Measurements from ENCODE around the gene PSTPIP2.
"Not testable (repeated sequence)": the region's sequence is repeated elsewhere in the genome, so short reads cannot be mapped to it uniquely, and the experiment has no call there.

The PSTPIP2 gene, protein sequence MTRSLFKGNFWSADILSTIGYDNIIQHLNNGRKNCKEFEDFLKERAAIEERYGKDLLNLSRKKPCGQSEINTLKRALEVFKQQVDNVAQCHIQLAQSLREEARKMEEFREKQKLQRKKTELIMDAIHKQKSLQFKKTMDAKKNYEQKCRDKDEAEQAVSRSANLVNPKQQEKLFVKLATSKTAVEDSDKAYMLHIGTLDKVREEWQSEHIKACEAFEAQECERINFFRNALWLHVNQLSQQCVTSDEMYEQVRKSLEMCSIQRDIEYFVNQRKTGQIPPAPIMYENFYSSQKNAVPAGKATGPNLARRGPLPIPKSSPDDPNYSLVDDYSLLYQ

GRCh38 chr18:46071653-46072375 is at the start of gene PSTPIP2:
Gene PSTPIP2, minus strand, starts transcription at chr18:46072260. Its CDS starts 72 bp downstream, at chr18:46072188.
- peak; percentile 68 for DNase-seq (ENCODE audit: low spot score)

GRCh38 chr18:46113751-46114150 is 41.7 kb upstream of the PSTPIP2 start:
- DNase-seq (ENCODE audit: low spot score) = no peak

DNA sequence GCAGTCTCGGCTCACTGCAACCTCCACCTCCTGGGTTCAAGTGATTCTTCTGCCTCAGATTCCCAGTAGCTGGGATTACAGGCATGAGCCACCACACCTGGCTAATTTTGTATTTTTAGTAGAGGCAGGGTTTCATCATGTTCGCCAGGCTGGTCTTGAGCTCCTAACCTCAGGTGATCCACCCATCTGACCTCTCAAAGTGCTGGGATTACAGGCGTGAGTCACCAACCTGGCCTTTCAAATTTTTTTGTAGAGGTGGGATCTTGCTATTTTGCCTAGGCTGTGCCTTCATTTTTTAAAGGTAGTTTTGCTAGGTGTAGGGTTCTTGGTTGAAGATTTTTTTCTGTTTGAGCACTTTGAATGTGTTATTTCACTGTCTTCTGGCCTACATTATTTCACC is 38.3 kb upstream of the PSTPIP2 start:
- DNase-seq (ENCODE audit: low spot score) = no peak

DNA sequence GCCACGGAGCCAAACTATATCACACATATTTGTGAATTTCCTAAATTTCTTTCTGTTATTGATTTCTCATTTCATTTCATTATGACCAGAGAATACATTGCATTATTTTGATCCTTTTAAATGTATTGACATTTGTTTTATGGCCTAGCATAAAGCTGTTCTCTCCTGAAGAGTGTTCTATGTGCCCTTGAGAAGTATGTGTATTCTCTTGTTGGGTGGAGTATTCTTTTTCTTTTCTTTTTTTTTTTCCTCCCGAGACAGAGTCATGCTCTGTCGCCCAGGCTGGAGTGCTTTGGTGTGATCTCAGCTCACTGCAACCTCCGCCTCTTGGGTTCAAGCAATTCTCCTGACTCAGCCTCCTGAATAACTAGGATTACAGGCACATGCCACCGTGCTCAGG is 37.3 kb upstream of the PSTPIP2 start:
- no peak for DNase-seq (ENCODE audit: low spot score)

GRCh38 chr18:46104128-46104911 is 32.3 kb upstream of the PSTPIP2 start, which contains the start of gene HAUS1:
Gene HAUS1, plus strand, starts transcription at chr18:46104385. Its CDS starts 27 bp downstream, at chr18:46104412.
- peak; percentile 93 for DNase-seq (ENCODE audit: low spot score)

DNA sequence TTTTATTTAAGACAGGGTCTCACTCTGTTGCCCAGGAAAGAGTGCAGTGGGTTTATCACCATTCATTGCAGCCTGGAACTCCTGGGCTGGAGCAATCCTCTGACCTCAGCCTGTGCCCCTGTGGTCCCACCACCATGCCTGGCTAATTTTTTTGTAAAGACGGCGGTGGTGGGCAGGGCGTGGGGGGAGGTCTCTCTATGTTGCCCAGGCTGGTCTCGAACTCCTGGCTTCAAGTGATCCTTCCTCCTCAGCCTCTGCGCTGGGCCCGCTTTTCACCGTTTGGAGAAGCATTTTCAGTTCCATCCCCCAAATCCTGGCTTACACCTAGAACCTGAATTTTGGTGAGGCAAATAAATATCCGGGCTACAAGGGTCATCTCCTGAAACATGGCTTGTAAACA is 27.4 kb upstream of the PSTPIP2 start:
- DNase-seq (ENCODE audit: low spot score) = no peak

DNA sequence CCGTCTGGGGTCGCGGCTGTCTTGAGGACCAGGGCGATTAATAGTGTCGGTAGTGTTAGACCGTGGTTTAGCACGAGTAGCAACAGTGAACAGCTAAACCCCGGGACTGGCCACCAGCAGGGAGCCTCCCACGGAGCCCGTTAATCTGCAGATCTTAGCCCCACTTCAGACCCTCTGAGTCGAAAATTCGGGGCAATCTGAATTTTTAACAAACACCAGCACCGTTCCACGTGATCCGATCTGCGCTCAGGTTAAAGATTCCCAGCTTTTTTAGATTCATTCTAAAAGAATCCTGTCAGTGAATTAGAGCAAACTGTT is 26.5 kb upstream of the PSTPIP2 start:
- DNase-seq (ENCODE audit: low spot score) = no peak

DNA sequence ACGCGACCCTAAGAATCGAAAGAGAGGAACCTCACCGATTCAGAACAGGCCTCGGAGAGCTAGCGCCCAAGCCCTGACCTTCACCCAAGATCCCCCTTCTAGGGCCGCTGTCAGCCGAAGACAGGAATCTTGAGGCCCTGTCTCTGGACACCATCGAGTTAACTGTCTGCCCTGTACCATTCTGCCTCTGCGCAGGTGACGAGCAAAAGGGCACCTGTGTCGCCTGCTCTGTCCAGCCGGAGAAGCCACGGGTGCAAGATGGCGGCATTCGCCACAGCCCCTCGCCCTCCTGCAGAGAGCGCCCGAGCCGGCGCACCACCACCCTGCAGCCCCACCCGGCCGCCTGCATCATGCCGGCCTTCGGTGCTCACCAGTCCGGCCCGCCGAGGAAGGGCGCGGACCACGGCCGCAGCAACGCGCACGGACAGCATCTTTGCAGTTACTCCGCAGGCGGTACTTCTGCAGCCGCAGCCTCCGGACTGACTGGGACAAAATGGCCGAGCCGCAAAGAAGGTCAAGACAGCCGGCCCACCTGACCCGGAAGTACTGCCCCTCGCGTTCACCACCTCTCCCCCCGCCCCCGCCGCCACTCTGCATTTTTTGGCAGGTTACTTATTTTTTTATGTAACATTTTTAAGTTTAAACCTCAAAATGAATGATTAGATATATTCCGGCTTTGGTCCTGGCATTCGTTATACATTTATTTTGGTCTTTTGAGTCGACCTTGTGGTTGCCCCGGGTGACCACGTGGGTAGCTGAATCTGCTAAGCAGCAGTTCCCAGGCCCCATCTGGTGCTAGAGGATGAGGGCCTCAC is 25.9 kb upstream of the PSTPIP2 start, which contains the start of gene ATP5F1A:
Gene ATP5F1A, minus strand, starts transcription at position 496 of the 815 bp plus-strand sequence. Its CDS starts 65 bp downstream, at position 431.
- DNase-seq (ENCODE audit: low spot score) = peak; percentile 91

GRCh38 chr18:46097431-46097800 is 25.4 kb upstream of the PSTPIP2 start:
- DNase-seq (ENCODE audit: low spot score) = no peak

DNA sequence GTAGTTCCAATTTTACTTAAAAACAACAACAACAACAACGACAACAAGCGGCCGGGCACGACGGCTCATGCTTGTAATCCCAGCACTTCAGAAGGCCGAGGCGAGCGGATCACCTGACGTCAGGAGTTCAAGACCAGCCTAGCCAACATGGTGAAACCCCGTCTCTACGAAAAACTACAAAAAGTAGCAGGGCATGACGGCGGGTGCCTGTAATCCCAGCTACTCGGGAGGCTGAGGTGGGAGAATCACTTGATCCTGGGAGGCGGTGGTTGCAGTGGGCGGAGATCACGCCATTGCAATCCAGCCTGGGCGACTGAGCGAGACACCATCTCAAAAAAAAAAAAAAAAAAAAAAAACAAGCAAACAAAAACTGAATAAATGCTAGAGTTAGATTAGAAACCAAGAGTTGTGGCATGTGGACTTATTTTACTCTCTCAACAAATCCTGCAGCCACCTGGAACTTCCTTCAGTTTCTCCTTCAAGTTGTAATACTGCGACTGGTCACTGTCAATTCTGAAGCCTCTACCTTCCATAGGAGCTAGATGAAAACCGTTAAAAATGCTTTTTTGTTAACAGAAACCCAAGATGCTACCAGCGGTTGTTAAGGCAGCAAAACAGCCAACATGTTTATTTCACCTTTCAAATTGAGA is 24.7 kb upstream of the PSTPIP2 start:
- no peak for DNase-seq (ENCODE audit: low spot score)

DNA sequence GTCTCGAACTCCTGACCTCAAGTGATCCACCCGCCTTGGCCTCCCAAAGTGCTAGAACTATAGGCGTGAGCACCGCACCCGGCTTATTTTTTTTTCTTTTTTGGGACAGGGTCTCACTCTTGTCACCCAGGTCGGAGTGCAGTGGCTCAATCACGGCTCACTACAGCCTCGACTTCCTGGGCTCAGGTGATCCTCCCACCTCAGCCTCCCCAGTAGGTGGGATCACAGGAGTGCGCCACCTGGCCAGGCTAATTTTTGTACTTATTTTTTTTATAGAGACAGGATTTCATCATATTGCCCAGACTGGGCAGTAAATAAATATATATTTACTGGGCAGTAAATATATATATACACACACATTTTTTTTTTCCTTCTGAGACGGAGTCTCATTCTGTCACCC is 23.5 kb upstream of the PSTPIP2 start:
- no peak for DNase-seq (ENCODE audit: low spot score)

GRCh38 chr18:46088501-46088900 is 16.4 kb upstream of the PSTPIP2 start:
- DNase-seq (ENCODE audit: low spot score) = not testable (repeated sequence)

GRCh38 chr18:46084431-46084830 is 12.4 kb upstream of the PSTPIP2 start:
- DNase-seq (ENCODE audit: low spot score) = no peak

DNA sequence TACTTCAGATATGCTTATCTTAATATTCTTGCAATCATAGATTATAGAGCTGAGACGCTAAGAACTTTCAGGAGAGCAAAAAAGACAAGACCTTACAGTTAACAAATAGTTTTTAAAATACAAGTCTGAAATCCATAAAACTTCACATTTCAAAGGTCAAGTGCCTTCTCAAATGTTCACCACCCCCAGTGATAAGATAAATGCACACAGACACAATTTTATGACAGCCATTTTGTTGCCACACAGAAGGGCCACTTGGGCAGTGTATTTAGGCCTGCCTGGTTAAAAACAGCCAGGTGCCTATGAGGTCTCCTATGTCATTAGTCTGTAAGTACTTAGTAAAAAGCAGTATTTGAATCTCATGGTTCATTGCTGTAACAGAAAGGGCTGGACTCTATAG is 8.1 kb upstream of the PSTPIP2 start:
- DNase-seq (ENCODE audit: low spot score) = no peak

- no peak for DNase-seq (ENCODE audit: low spot score)
Observed at GRCh38 chr18:46079336-46079735, 7.3 kb upstream of the PSTPIP2 start.

GRCh38 chr18:46073474-46074331 is 1.6 kb upstream of the PSTPIP2 start:
- DNase-seq (ENCODE audit: low spot score) = peak; percentile 66

DNA sequence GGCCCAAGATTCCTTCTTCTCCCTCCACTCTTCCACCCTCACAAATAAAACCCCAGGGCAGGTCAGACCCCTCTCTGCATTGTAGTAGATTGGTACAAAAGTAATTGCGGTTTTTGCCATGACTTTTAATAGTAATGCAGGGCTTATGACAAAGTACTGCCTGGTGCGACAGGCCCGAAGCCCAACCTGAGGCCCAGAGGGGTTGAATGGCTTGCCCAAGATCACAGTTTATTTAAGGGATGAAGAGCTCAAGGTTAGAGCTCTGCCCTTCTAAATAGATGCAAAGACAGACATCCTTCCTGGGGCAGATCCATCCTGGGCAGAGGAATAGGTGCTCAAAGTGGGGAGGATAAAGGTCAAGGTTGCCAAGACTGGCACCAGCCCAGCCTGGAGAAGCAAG is 899 bp upstream of the PSTPIP2 start:
- no peak for DNase-seq (ENCODE audit: low spot score)

DNA sequence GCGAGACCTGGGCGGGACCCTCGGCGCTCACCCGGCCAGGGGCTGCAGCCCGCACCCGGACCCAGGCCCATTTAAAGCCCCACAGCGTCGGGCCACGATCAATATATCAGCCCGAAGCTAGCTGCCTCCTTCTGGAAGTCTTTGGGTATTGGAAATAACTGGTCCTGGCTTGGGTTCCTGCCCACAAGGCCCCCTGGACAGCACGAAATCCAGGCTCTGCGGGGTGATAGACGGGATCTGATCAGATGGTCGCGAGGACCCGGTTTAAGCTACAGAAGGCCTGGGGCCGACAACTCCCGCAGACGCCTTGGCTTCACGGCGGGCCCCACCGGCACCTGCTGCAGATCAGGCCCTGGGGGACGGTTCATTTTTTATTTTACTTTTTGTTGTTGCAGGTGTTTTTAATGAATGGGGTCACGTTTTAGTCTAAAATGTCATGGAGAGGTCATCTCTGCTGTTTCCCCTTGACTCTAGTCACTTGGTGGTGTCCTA is 362 bp upstream of the PSTPIP2 start:
- DNase-seq (ENCODE audit: low spot score) = no peak

DNA sequence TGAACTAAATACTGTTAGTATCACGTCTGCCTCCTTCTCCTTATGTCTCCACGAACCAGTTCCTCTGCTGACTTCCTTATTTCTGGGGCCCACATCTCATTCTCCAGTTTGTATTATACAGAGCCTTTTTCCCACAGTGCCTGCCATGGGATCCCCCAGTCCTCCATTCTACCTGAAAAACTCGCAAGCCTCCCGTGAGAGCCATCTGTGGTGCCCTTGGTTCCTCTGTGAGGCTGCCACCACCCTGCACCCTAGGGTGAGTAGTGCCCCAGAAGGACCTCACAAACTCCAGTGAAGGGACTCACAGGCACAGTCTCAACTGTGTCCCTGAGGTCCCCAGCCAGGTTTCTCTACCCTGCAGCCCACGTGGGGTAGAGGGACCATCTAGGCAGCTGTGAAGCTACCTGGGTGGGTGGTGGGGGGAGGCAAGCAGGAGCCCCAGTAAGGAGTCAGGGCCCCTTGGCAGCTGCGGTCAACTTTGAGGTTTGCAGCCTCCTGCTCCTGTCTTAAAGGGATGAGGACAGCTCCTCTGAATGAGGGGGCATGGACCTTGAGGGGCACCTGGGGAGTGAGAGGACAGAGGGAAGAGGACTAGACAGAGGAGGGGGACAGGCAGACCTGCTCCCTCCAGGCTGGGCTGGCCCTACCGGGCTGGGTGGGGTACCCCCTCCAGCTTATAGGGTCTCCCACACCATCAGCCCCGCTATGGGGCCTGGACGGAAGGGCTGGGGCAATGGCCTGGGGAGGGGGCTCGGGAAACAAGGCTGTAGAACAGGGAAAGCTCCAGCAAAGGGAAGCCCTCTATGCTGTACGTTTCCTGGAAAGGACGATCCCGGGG is 1.0 kb downstream of the PSTPIP2 start:
- DNase-seq (ENCODE audit: low spot score) = no peak
